ENCODE results near the gene PLCD3.

PLCD3 gene, protein sequence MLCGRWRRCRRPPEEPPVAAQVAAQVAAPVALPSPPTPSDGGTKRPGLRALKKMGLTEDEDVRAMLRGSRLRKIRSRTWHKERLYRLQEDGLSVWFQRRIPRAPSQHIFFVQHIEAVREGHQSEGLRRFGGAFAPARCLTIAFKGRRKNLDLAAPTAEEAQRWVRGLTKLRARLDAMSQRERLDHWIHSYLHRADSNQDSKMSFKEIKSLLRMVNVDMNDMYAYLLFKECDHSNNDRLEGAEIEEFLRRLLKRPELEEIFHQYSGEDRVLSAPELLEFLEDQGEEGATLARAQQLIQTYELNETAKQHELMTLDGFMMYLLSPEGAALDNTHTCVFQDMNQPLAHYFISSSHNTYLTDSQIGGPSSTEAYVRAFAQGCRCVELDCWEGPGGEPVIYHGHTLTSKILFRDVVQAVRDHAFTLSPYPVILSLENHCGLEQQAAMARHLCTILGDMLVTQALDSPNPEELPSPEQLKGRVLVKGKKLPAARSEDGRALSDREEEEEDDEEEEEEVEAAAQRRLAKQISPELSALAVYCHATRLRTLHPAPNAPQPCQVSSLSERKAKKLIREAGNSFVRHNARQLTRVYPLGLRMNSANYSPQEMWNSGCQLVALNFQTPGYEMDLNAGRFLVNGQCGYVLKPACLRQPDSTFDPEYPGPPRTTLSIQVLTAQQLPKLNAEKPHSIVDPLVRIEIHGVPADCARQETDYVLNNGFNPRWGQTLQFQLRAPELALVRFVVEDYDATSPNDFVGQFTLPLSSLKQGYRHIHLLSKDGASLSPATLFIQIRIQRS

DNA sequence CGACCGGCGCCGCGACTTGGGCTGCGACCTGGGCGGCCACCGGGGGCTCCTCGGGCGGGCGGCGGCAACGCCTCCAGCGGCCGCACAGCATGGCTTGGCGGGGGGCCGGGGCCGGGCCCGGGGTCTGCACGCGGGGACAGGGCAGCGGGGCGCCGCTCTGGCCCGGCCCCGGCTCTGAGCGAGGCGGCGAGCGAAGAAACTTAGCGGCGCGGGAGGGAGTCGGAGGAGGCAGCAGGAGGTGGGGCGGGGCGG is at the start of gene PLCD3:
TSS of gene PLCD3 (minus strand) at position 196 of the 252 bp plus-strand sequence. CDS start at position 91, 105 bp downstream.
- DNase-seq (ENCODE audit: low read depth): no peak

DNA sequence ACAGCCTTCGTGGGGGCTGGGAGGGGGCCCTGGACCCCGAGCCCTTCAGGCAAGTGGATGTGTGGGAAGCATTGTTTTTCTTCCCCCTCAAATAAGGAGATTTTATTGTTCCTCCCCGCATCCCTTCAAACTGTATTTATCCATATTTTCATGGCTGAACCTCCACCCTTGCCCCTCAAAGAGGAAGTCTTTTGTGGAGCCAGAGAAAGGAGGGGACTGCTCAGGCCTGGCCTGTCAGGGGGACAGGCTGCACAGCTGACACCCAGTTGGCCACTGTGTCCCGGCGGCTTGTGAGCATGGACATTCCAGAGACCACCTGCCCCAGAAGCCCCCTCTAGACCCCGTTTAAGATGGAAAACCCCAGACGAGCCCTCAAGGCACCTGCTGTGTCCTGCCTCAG is 45.2 kb upstream of the PLCD3 start:
- no peak for DNase-seq (ENCODE audit: low read depth)

DNA sequence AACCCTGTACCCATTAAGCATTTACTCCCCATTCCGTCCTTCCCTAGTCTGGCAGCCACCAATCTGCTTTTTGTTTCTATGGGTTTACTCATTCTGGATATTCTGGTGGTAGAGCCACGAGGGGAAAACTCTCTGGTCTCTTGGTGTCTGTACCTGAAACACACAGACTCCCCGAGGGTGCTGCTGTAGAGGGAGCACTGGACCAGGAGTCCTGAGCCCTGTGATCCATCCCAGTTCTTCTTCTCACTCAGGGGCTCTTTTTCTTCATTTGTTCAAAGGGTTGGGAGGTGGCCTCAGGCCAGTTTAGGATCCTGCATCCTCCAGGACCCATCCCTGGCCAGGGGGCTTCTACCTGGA is 43.4 kb upstream of the PLCD3 start:
- DNase-seq (ENCODE audit: low read depth): no peak

DNA sequence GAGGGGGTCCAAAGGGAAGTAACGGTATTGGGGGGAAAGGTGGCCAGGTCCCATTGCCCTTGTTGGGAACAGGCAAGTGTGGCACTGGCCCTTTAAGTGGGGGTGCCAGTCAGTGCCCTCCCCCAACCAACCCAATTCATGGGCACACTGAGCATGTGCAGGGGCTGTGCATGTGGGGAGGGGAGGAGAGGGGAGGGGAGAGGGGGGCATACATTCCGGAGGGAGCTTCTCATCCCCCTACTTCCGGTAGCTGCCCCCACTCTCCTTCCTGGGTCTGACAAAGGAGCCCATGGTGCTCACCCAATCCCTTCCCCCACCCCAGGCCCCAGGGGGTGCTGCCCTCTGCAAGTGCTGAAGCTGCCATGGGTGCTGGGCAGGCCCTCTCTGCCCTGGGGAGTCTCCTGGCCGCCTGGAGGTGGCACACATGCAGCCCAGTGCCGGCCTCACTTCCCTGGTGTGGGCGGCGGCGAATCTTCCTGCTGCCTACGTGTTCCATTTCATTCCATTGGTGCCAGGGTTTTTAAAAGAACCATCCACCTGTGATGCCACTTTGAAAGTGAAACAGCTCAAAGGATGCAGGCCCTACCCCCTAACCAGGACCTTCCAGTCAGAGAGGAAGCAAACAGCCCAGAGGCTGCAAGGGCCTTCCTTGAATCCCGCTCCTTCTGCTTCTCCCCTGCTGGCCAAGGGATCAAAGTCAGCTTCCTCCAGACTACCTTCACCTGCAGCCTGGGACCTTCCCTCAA is 40.4 kb upstream of the PLCD3 start:
- no peak for DNase-seq (ENCODE audit: low read depth)

DNA sequence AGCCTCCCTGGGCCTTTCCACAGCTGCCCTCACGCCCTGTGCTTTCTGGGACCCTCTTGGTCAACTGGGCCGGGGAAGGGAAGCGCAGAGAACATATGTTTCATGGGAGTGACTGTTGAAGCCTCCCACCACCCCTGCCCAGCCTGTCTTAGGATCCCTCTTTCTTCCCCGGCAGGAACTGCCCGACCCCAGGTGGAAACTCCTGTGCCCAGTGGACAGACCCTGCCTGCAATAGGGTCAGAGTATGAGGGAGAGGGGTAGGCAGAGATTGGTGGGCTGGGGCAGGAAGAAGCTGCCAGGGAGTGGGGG is 39.9 kb upstream of the PLCD3 start:
- no peak for DNase-seq (ENCODE audit: low read depth)

DNA sequence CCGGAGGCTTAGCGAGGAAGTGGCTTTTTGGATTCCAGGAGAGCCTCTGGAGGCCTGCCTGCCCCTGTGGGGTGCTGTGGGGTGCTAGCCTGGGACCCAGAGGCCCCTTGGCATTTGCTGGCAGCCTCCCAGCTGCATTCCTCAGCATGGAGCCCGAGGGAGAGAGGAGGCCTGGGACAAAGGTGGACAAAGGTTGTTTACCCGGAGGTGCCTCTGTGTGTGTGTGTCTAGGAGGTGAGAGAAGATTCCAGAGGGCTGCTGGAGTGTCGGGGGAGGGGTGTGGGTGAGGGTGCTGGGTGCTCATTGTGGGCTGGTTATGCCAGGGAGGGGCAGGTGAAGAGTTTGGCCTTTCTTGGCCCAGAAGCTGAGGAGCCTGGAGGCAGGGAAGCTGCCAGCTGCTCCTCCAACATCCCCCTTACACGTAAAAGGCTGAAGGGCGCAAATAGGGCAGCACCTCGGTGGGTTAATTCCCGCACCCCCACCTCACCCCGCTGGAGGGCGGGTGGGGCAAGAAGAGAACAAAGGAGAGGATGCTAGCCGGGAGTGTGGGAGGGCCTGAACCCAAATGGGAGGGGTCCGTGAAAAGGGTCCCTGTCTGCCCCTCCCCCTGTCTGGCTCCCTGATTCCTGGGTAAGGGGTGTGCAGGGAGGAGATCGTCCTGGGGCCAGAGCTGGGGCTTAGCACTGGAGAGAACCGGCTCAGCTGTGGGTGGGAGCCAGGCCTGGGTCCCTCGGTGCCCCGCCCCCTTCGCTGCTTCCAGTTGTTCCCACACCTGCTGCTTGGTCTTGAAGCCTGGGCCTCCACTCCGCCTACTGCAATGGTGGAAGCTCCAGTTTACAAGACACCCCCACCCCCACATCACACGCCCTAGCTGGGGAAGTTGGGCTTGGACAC is 39.3 kb upstream of the PLCD3 start:
- DNase-seq (ENCODE audit: low read depth): no peak

DNA sequence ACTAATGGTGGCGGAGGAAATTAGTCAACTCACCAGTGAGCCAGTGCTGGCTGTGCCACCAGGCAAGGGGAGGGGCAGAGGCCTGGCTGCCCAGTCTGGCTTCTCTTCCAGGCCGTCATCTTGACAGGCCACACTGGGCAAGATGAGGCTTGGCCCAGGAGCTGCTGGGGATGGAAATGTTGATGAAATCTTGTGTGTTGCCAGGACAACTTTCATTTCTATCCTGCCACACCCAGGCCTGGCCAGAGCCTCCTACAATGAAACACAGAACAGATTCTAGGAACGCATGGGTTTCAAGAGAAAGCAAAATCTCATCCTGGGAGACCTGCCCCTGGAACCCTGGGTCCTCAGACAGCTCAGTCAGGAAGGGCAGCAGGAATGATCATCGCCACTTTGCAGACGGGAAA is 38.6 kb upstream of the PLCD3 start:
- no peak for DNase-seq (ENCODE audit: low read depth)

DNA sequence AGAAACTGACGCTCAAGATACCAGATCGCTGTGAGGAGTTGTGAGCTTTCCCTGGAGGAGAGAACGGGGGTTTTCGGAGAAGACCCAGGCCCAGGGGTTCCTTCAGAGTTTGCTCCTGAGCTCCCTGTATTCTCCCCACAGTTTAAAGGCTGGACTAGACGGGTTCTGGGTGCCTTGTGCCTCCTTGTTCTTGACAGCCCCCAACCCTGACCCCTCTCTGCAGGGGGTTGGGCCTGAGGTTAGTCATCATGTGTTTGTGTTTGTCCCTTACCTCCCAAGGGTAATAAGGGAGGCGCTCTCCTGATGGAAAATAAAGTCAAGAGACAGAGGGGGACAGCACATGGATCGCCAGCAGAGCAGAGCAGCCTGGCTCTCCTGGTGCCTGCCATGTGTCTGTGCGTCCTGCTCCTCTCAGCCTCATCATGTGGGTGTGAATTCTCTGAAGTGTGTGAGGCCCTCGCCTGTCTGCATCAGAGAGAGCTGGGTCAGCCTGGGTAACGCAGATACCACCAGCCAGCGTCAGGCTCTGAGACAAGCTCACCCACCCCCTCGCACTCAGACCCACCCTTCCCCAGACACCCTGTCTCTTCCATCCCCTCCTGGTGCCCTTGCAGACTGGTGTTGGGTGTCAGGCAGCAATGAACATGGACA is 38.1 kb upstream of the PLCD3 start:
- no peak for DNase-seq (ENCODE audit: low read depth)

DNA sequence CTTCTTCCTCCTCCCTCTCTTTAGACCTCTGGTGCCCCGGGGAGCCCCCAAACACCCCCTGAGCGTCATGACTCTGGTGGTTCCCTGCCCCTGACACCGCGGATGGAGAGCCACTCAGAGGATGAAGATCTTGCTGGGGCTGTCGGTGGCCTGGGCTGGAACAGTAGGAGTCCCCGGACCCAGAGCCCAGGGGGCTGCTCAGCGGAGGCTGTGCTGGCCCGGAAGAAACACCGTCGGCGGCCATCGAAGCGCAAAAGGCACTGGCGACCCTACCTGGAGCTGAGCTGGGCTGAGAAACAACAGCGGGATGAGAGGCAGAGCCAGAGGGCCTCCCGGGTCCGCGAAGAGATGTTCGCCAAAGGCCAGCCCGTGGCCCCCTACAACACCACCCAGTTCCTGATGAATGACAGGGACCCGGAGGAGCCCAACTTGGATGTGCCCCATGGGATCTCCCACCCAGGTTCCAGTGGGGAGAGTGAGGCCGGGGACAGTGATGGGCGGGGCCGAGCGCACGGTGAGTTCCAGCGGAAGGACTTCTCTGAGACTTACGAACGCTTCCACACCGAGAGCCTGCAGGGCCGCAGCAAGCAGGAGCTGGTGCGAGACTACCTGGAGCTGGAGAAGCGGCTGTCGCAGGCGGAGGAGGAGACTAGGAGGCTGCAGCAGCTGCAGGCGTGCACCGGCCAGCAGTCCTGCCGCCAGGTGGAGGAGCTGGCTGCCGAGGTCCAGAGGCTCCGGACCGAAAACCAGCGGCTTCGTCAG is 36.9 kb upstream of the PLCD3 start:
- DNase-seq (ENCODE audit: low read depth): no peak

DNA sequence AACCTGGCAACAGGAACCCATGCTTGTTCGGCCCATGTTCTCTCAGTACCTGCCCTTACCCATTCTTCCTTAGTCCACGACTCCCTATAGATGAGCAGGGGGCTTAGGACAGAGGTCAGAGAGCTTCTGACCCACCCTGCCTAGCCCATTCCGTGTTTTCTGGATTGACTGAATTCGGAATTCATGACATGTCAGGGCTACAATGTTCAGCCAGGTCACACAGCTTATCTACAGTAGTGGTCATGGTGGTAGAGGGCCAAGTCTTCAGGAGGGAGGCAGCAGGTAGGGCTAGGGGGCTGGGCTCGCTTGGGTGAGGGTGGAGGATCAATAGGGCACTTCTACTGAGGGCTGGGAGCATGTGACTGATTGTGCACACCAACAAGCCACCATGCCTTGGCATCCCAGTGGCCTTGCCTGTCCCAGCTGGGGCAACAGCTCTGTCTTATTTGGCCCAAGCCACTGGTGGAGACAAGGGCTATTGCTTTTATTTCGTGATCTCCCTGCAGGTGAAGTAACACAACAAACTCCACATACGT is 32.5 kb upstream of the PLCD3 start:
- no peak for DNase-seq (ENCODE audit: low read depth)

DNA sequence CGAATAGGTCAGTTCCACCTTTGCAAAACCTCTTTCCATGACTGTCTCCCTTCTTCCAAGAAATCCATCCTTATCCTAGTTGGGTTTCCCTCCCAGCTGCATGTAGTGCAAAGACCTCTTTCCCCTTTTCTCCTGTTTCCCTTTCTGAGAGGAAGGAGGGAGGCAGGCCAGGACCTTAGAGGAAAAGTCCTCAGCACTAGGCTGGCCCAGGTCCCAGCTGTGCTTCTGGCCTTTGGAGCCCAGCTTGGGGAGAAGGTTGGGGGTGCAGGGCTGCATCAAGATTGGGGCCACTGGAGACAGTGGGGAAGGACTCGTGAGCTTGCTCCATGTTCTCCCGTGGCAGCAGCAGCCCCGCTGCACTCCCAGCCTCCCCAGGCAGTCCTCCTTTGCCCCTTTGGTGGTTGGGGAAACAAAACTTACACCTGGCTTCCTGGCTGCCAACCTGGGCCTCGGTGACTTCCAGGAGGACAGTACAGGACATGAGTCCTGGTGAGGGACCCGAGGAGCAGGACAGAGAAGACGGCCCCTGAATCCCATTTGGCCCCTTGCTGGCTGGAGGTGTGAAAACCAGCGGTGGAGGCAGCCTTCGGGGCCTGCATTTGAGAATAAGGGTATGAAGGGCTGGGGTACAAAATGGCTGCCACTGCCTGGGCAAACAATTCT is 29.8 kb upstream of the PLCD3 start:
- DNase-seq (ENCODE audit: low read depth): no peak

DNA sequence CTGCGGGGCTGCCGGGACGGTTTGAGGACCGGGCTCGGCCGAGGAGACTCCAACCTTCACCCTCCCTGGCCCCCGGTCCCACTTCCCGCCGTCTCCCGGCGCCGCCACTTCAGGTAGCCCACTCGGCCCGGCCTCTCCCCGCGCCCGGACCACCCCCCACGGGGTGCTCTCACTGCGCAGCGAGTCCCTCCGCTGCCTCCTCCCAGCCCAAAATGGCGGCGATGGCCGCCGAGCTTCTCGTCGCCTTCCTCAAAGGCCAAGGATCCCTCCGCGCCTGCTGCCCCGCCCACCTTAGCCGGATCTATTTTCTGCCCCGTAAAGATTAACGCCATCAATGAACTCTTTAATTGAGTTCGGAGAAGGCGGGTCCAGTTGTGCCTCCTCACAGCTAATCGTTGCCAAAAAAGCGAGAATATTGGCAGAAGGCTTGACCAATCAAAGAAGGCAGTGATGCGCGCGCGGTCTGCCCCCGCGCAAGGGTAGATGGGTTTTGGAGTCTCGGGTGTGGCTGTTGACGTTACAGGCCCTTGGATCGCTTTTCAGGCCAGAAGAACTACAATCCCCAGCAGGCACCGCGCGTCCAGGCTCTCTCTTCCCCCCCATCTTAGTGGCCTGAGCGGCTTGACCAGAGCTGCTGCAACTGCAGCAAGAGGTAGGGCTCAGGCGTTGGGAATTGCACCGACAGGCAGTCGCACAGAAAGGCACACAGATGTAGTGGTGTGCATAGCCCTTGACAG is 29.1 kb upstream of the PLCD3 start, which contains the start of gene HEXIM2:
TSS of gene HEXIM2 (plus strand) at position 588 of the 737 bp plus-strand sequence. CDS start 919 bp downstream, outside the sequence.
- DNase-seq (ENCODE audit: low read depth): peak; percentile 95

DNA sequence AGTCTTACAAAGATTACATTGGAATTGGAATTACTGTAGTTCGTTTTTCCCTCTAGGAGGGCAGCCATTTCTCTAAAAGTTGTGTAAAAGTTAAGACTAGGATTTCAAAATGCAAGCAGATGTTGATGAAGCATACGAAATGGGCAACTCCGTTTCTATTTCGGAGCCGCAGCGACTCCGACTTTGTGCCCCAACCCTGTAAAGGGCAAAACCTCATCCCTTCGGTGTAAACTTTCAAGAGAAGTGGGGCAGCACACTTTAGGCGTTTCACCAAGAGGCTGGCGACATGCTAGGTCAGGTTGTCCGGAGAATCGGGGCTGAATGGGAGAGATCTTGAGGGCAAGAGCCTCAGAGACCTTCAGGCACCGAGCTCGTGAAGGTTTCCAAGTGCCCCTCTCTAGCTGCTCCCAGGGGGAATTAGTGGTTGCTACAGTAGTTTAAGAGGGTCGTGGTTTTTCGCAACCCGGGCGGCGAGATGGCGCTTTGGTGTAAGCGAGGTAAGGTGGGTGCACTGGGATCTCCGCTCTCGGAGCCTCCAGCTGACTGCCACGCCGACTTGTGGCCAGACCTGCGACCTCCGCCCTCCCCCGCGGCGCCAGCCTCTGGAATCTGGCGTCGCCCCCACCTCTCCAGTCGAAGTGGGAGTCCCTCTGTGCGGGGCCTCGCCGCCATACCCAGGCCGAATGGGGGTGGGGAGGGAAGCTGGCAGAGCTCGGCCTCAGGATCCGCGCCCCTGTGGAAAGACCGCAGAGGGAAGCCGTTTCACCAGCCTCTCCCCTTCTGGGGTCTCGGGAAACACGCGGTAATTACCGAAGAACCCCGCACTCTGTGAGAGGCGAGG is 28.4 kb upstream of the PLCD3 start:
- no peak for DNase-seq (ENCODE audit: low read depth)

DNA sequence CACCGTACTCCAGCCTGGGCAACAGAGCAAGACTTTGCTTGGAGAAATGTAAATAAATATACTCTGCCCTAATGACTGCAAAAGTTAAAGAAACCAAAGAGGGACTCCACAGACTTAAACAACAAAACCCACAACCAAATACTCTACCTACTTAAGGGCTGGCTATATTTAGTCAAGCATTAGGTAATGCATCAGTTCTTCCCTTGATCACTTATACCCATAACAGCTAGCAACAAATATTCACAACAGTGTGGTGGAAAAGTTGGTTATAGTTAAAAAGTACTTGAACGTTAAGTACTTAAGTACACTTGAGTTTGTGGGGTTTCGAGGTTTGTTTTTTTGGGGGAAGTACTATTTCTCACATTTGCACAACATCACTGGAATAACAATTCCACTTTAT is 23.9 kb upstream of the PLCD3 start:
- no peak for DNase-seq (ENCODE audit: low read depth)

DNA sequence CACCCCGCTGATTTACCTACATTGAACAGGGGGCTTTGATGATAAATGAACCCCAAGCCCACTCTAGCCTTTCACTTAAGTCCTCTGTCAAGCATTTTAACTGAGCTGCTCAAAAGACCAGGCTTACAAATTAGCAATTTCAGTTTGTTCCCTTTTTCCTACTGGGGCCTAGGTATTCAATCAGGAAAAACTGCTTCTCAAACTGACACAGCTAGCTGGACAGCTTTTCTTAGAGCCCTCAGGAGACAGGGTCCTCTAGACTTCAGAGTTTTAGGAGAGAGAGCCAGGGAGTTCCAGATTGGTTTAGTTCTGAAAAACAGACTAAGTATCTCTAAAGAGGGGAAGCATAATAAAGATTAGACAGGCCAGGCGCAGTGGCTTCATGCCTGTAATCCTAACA is 23.2 kb upstream of the PLCD3 start:
- DNase-seq (ENCODE audit: low read depth): no peak

DNA sequence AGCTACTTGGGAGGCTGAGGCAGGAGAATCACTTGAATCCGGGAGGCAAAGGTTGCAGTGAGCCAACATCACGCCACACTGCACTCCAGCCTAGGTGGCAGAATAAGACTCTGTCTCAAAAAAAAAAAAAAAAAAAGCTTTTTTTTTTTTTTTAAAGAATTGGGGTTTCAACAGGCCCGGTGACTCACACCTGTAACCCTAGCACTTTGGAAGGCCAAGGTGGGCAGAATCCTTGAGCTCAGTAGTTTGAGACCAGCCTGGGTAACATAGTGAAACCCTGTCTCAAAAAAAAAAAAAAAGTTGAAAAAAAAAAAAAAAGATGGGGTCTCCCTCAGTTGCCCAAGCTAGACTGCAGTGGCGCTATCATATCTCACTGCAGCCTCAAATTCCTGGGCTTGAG is 22.7 kb upstream of the PLCD3 start:
- DNase-seq (ENCODE audit: low read depth): no peak

DNA sequence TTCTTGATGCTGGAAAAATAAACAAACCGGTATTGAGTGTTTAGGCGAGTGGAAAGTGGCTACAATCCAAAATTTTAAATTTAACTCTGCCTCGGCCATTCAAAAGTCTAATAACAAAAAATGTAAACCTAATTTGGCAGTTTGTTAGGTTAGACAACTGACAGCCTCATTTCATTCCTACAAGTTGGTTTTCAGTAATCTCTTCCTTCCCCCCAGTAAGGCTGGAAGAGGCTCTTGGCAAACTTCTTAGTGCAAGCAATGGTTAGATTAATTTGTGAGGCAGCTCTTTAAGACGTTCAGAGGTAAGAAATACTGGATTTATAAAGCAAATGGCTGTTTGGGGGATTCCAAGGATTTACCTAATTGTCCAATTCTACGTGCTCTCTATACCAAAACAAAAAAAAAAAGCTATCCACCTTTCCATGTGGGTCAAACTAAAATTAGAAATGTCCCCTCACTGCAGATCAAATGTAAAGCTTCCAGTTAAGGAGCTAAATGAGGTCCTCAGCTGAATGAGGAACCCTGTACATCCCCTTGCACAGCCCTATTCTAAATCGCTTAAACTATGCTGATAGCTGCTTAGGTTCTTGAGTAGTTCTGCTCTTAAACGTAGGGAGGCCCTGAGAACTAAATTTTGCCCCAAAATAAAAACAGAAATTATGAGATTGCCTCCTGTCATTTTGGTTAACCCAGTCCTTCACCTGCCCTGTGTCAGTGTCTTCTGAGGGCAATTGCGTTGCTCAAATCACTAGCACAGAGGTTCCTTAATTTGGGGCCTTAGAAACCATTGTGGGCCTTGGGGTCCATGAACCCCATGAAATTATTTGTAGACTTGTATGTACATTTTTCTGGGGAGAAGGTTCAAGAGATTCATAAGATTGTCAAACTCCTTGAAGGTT is 18.8 kb upstream of the PLCD3 start:
- no peak for DNase-seq (ENCODE audit: low read depth)

All from HS-27A (cell line).